Limb (tissue), 2 donors: Measurements from ENCODE around the gene SIGLEC14.
"Not testable (repeated sequence)": the region's sequence is repeated elsewhere in the genome, so short reads cannot be mapped to it uniquely, and the experiment has no call there.

ENCODE experiments used
- DNase-seq, 2 donors: peaks; one replicate each; pipeline ENCODE4 v3.0.0-alpha.2; 2016; ENCODE audit errors: extremely low spot score in 2 of 2

SIGLEC14 gene

DNA sequence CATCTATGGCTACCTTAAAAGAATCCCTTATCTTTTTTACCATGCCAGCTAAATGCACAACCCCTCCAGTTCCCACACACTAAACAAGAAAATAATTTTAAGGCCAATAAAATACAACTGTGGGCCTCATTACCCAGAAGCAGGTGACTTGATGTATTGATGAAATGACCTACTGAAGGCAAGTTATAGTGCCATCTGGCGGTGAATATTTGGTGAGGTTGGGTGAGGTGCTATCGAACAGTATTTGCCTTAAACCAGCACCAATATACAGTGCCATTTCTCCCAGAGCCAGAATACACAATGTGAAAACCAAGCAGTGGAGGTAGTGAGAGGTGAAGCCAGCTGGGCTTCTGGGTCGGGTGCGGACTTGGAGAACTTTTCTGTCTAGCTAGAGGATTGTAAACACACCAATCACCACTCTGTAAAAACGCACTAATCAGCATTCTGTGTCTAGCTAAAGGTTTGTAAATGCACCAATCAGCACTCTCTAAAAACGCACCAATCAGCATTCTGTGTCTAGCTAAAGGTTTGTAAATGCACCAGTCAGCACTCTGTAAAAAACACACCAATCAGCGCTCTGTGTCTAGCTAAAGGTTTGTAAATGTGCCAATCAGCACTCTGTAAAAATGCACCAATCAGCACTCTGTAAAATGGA is 29.4 kb upstream of the SIGLEC14 start:
- DNase-seq: not testable (repeated sequence)

DNA sequence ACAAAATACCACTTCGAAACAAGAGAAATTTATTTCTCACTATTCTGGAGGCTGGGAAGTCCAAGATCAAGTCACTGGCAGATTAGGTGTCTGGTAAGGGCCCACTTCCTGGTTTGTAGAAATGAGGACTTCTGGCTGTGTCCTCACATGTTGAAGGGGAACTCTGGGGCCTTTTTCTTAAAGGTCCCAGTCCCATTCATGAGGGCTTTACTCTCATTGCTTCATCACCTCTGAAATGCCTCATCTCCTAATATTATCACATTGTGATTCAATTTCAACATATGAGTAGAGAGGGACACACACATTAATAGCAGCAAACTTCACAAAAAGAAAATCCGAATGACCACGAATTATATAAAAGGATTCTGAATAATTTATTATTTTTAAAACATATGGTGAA is 21.6 kb upstream of the SIGLEC14 start:
- DNase-seq: no peak

- DNase-seq: no peak
These were observed 18.4 kb upstream of the SIGLEC14 start for GRCh38 chr19:51664997-51665396.

DNA sequence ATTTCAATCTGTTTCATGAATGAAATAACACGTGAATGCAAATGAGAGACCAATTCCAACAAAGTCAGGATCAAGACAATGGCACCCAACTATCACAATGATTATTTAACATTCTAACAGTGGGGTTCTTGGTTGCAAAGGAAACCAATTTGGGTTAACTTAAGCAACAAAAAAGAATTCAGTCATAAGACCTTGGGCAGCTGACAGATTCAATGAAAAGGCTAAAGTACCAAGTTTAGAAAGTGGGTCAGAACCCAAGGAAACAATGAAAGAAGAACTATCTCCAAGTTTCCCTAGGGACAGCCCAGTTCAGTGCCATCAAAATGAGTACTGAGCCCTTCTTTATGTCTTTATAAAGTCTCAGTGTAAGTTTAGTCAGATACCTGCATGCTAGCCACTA is 17.5 kb upstream of the SIGLEC14 start:
- DNase-seq: no peak

GRCh38 chr19:51663650-51664049 is 17.0 kb upstream of the SIGLEC14 start:
- no peak for DNase-seq

- peak; percentile 62 to 84 for DNase-seq
These were observed 14.5 kb upstream of the SIGLEC14 start for GRCh38 chr19:51660975-51661600.

GRCh38 chr19:51654783-51655182 is 8.2 kb upstream of the SIGLEC14 start:
- DNase-seq: no peak

DNA sequence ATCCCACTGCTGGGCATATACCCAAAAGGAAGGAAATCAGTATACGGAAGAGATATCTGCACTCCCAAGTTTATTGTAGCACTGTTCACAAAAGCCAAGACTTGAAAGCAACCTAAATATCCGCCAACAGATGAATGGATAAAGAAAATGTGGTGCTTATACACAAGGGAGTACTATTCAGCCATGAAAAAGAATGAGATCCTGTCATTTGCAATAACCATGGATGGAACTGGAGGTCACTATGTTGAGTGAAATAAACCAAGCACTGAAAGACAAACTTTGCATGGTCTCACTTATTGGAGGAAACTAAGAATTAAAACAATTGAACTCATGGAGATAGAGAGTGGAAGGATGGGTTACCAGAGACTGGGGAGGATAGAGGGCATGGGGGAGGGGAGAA is 6.5 kb upstream of the SIGLEC14 start:
- DNase-seq: no peak

DNA sequence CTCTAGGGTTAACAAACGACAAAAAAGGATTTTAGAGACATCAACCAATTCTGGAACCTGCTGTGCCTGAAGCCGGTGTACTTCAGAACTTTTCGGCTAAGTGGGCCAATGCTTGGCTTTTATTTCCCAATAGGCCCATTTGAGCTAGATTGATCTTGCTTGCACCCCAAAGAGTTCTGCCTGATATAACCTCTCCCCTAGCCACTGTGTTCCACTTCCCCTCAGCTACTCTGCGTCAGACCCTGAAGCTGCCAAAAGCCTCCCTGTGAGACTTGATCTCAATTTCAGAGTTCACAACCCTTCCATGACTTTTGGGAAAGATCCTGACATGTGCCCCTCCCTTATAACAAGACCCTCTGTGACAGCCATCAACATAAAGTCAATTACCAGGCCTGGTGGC is 5.6 kb upstream of the SIGLEC14 start:
- no peak for DNase-seq

DNA sequence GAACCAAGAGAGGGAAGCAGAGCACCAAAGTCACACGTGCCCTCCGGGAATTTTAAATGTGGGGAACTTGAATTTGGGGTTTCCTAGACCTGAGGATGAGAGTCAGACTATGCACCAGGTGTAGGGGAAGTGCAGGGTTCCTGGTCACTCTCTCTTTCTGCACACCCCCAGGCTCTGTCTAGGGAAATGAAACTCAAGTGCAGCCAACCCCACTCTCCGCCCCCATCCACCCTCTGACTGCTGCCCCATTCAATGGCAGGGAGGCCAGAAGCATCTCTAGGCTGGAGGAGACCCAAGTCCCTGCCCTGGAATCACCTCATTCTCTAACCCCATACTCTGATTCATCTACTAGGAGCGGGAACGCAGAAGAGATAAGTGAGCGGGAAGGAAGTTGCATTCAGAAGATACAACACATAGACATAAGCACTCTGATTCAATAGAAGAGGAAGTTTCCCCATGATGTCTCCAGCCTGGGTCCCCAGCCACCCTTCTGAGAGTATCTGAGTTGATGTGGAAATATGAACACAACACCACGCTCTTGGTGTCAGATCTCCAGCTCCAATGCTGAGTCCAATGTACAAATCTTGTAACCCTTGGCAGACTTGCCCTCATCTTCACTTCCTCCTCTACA is 4.7 kb upstream of the SIGLEC14 start:
- DNase-seq: no peak

GRCh38 chr19:51647318-51647717 is 693 bp upstream of the SIGLEC14 start:
- no peak for DNase-seq

DNA sequence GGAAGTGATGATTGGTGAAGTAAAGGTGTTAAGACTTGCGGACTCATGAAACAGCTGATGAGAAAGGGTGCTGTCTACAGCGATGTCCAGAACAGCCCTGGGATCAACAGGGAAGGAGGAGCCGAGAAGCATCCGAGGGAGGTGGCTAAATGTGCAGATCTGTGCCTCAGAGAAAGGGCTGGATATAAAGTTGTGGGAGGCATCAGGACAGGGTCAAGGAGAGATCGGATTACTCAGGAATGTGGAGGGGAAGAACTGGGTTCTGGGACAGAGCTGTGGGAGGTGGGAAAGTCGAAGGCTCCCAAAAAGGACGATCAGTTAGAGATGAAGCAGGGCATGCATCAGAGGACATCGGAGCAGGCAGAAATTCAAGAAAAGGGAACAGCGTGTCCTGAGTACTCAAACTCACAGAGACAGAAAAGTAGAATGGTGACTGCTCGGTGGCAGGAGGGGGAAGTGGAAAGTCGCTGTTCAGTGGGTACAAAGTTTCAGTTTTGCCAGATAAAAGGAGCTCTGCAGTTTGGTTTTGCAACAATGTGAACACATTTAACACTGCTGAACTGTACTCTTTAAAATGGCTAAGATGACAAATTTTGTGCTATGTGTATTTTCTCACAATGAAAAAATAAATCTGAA is 1.9 kb downstream of the SIGLEC14 start:
- DNase-seq: no peak

DNA sequence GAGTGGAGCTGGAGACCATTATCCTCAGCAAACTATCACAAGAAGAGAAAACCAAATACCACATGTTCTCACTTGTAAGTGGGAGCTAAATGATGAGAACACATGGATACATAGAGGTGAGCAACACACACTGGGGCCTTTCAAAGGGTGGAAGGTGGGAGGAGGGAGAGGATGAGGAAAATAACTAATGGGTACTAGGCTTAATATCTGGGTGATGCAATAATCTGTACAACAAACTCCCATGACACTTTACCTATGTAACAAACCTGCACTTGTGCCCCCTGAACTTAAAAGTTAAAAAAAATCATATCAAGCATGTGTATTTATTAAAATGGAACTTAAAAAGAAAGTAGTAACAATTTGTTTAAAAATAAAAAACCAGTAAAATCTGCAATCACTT is 5.0 kb downstream of the SIGLEC14 start:
- no peak for DNase-seq

- no peak for DNase-seq
These were observed 6.2 kb downstream of the SIGLEC14 start for GRCh38 chr19:51640386-51640785.

- DNase-seq: no peak
These were observed 6.7 kb downstream of the SIGLEC14 start for GRCh38 chr19:51639916-51640315.

DNA sequence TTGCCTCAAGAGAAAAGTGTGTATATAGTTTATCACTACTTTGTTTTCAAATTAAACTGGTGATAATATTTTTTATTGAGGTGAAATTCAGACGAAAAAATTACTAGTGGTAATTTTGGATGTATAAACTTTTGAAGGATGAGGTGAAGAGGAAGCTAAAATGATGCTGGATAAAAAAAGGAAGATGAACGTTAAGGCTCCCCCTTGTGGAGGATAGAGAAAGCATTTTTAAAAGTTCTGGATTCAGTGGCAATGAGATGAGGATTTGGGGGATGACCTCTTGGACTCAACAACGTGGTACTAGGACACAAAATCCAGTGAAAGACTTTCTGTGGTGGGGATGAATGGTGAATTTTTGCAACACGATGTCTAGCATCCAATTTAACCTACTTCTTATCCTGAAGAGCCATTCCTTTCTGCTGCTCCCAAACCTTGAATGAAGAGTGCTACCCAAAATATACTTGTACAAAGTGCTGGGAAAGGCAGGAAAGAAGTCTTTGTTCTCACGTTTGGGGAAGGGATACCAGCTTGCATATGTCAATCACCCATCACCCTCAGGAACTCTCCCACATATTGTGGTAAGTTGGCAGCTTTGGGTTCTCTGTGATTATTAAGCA is 9.2 kb downstream of the SIGLEC14 start:
- DNase-seq: no peak

DNA sequence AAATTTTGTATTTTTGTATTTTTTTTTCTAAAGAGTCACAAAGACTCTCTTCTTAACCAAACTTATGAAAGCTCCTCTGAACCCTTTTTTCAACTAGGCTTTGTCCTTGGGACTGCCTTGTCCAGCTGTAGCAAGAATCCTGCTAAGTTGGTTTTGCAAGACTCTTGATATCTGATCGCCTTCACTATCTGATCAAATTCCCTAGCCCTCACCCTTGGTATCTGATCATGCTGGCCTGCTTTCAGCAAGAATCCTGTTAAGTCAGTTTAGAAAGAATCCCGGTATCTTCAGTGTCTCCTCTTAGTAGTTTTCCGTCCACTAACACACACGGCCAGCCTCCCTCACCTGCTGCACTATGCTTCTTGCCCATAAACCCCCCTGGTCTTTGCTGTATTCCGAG is 14.5 kb downstream of the SIGLEC14 start:
- DNase-seq: no peak

GRCh38 chr19:51630315-51630714 is 16.3 kb downstream of the SIGLEC14 start, which contains the start of gene SIGLEC5:
TSS of gene SIGLEC5 (minus strand) at chr19:51630401. CDS start at chr19:51630335, 66 bp downstream.
- DNase-seq: not testable (repeated sequence)

DNA sequence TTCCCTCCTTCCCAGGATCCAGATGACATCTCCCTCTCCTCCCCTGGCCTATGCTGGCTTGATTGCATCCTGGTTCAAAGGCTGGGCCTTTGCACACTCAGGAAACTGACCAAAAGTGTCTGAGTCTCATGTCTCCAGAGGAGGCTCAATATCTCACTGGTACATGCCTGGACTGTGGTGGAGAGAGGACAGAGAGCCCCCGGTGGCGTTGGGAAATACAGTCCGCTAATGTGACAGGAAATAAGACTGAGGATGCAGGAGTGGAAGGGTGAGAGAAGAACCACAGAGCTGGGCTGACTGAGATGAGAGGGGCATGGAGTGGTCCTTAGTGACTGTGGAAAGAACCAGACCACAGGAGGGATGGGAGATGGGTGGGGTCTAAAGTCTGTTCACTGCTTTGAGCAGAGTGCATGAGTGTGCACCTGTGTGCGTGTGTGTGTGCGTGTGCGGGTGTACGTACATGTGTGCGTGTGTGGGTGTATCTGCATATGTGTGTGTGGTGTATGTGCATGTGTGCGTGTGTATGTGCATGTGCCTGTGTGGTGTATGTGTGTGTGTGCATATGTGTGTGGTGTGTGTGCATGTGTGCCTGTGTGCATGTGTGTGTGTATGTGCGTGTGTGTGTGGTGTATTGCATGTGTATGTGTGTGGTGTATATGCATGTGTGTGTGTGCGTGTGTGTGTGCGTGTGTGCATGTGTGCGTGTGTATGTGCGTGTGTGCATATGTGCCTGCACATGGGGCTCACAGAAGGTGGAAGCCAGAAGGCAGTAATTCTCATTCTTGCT is 18.3 kb downstream of the SIGLEC14 start:
- DNase-seq: no peak

- no peak for DNase-seq
These were observed 19.0 kb downstream of the SIGLEC14 start for GRCh38 chr19:51627491-51628138.

DNA sequence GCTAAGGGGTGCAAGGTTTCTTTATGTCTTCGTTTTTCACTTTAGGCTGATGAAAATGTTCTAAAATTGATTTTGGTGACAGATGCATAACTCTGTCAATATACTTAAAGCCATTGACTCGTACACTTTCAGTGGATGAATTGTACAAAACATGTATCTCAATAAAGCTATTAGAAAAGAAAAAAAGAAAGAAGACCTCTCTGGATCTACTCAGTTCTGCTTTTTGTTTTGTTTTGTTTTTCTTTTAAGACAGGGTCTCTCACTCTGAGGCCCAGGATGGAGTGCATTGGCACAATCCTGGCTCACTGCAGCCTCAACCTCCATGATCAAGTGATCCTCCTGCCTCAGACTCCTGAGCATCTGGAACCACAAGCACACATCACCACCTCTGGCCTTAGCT is 19.9 kb downstream of the SIGLEC14 start:
- no peak for DNase-seq
